ENCODE data around the gene MAGEA3. TPM values are rescaled to one million over a fixed set of nuclear protein-coding genes. Genes with fewer than 3 reads are reported as not detected.

MAGEA3 gene
- total and polyA plus RNA-seq, 10 of the 15 experiments (the other 5 are each of a cell fraction or from before 2014, with no cell fraction given), result 1.4 TPM; not detected in 9

DNA sequence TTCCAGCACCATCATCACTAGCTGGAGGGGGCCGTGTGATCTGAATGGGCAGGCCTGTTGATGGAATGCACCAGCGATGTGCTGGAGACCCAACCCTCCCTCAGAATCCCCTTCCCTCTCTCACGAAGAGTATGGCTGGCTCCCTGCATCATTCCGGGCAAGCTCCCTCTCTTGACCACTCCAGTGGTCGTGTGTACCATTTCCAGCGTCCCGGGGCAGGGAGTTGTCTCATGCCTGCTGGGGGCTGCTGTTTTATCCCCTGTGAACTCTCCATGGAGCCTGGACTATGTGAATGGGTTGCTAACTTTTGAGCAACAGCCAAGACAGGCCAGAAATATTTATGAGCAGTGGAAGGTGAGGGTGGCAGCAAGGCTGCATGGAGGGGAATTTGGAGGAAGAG lies 26.8 kb downstream of the MAGEA3 start:
- Histone ChIP-seq H3K4me1 (ENCODE audit: control insufficient read depth, insufficient read depth, low read length) (no peaks in the 10 kb centered on the region), H3K36me3 (ENCODE audit: control insufficient read depth in 2 of 2, insufficient read depth in 2 of 2, low read length in 1 of 2) (no peaks in the 10 kb centered on the region), H4K20me1 (ENCODE audit: control insufficient read depth, insufficient read depth) (no peaks in the 10 kb centered on the region), H2AFZ (ENCODE audit: control insufficient read depth, low read depth, low read length) (no peak overlapping the region), H3K27me3 (replicated peaks in 1 of 2; ENCODE audit: control insufficient read depth in 2 of 2, insufficient read depth in 2 of 2, low read length in 1 of 2) (no peaks in the 10 kb centered on the region), H3K4me2 (ENCODE audit: control insufficient read depth, insufficient read depth) (no peak overlapping the region), H3K9me3 (replicated peaks; ENCODE audit: control insufficient read depth, insufficient read depth, low read length) (no peaks in the 10 kb centered on the region), H3K4me3 (no peak overlapping the region), H3K9ac (ENCODE audit: control insufficient read depth, insufficient read depth, low read length) (no peak overlapping the region), H3K79me2 (ENCODE audit: control insufficient read depth, insufficient read depth, low read length) (no peaks in the 10 kb centered on the region), H3K27ac (ENCODE audit: control insufficient read depth, insufficient read depth) (no peak overlapping the region)
- TF ChIP-seq ESRRA (IDR thresholded peaks at IDR 0.05; ENCODE audit: low read length) (no peak), FOS (IDR thresholded peaks at IDR 0.05; ENCODE audit: borderline replicate concordance, extremely low read depth, insufficient read length) (no peak), SP1 (IDR thresholded peaks at IDR 0.05; ENCODE audit: low read depth, low read length) (no peak), ZBTB40 (IDR thresholded peaks at IDR 0.05; ENCODE audit: borderline replicate concordance) (no peak), IRF3 (IDR thresholded peaks at IDR 0.05) (no peak), PML (IDR thresholded peaks at IDR 0.05; ENCODE audit: low read length) (no peak), RAD21 (IDR thresholded peaks at IDR 0.05; ENCODE audit: insufficient read depth, low read depth, low read length) (no peak), SREBF2 (IDR thresholded peaks at IDR 0.05; ENCODE audit: low read length) (no peak)
- TF ChIP-seq, protein P1, sequence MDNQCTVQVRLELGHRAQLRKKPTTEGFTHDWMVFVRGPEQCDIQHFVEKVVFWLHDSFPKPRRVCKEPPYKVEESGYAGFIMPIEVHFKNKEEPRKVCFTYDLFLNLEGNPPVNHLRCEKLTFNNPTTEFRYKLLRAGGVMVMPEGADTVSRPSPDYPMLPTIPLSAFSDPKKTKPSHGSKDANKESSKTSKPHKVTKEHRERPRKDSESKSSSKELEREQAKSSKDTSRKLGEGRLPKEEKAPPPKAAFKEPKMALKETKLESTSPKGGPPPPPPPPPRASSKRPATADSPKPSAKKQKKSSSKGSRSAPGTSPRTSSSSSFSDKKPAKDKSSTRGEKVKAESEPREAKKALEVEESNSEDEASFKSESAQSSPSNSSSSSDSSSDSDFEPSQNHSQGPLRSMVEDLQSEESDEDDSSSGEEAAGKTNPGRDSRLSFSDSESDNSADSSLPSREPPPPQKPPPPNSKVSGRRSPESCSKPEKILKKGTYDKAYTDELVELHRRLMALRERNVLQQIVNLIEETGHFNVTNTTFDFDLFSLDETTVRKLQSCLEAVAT (IDR thresholded peaks at IDR 0.05), result no peak
- TF ChIP-seq, protein P2, sequence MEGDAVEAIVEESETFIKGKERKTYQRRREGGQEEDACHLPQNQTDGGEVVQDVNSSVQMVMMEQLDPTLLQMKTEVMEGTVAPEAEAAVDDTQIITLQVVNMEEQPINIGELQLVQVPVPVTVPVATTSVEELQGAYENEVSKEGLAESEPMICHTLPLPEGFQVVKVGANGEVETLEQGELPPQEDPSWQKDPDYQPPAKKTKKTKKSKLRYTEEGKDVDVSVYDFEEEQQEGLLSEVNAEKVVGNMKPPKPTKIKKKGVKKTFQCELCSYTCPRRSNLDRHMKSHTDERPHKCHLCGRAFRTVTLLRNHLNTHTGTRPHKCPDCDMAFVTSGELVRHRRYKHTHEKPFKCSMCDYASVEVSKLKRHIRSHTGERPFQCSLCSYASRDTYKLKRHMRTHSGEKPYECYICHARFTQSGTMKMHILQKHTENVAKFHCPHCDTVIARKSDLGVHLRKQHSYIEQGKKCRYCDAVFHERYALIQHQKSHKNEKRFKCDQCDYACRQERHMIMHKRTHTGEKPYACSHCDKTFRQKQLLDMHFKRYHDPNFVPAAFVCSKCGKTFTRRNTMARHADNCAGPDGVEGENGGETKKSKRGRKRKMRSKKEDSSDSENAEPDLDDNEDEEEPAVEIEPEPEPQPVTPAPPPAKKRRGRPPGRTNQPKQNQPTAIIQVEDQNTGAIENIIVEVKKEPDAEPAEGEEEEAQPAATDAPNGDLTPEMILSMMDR (IDR thresholded peaks at IDR 0.05 in 2 of 3, conservative IDR thresholded peaks at IDR 0.05 in 1 of 3; ENCODE audit: control insufficient read depth in 2 of 3, extremely low read depth in 1 of 3, insufficient read depth in 1 of 3, low read depth in 3 of 3, low read length in 3 of 3), result no peak
- intact Hi-C loops (cut with micrococcal nuclease; ENCODE audit: unreplicated experiment), result no loop called here
- 5% methylated on average over 7 of the region's 7 CpGs for WGBS (ENCODE audit: insufficient coverage, insufficient replicate concordance, low lambda C conversion rate, missing lambda C conversion rate)
- in situ Hi-C loops (cut with MboI), result no loop called here
- FAIRE-seq (no peak), ATAC-seq (no peak), DNase-seq (ENCODE audit: low read depth, low spot score) (no peak)
- RAD21 ChIA-PET (ENCODE audit: unreplicated experiment), result no interaction called here
- CTCF ChIA-PET, result no interaction called here
- POLR2A ChIA-PET, result no interaction called here
- no TSS peak for BruUV-seq (replicated peaks)
- SMC1A ChIA-PET (ENCODE audit: uncharacterized antibody, unreplicated experiment), result no interaction called here

All from GM12878 (cell line).